ENCODE measurements around the gene PRSS36.

Gene PRSS36

GRCh38 chr16:31128711-31129567 is 20.9 kb downstream of the PRSS36 start:
- Mint-ChIP-seq H3K36me3 (no peaks in the 10 kb centered on the region), H3K27ac (peak overlapping the region; percentile 16), H3K4me1 (ENCODE audit: low read depth) (peaks cover 2% of the 10 kb centered on the region), H3K9me3 (ENCODE audit: low read depth) (no peaks in the 10 kb centered on the region), H3K4me3 (no peak overlapping the region), H3K27me3 (no peaks in the 10 kb centered on the region)

DNA sequence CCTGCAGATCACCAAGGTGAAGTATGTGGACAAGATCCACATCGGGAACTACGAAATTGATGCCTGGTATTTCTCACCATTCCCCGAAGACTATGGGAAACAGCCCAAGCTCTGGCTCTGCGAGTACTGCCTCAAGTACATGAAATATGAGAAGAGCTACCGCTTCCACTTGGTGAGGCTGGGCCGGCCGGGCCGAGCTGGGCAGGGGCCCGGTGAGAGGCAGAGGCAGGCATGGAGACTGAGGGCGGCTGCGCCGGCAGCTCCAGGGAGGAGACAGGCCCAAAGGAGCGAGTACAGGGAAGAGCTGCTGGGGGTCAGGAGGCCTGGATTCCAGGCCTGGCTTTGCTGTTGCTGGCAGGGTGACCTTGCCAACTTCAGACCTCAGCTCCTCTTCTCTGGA is 22.7 kb downstream of the PRSS36 start:
- H3K36me3 Mint-ChIP-seq, result no peaks in the 10 kb centered on the region
- peaks cover 2% of the 10 kb centered on the region for H3K4me1 Mint-ChIP-seq (ENCODE audit: low read depth)
- no peak overlapping the region for H3K4me3 Mint-ChIP-seq
- H3K27ac Mint-ChIP-seq, result no peak overlapping the region
- no peaks in the 10 kb centered on the region for H3K27me3 Mint-ChIP-seq
- no peaks in the 10 kb centered on the region for H3K9me3 Mint-ChIP-seq (ENCODE audit: low read depth)

DNA sequence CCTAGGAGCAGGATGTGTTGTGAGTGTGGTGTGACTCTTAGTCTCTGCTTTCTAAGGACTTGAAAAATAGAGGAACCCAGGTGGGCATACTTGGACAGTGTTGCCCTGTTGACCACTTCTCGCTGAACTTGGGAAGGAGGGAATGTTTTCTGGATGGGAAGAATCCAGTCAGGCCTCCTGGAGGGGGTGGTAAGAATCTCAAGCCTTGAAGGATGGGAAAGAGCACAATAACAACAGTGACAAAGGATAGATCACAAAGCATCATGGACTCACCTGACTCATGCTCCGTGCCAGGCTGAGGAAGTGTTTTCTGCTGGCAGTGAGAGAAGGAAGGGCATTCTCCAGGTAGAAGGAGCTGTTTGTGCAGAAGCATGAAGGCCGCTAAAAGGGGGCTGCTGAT is 24.0 kb downstream of the PRSS36 start:
- H3K9me3 Mint-ChIP-seq (ENCODE audit: low read depth), result no peaks in the 10 kb centered on the region
- H3K4me3 Mint-ChIP-seq, result no peak overlapping the region
- no peaks in the 10 kb centered on the region for H3K27me3 Mint-ChIP-seq
- no peak overlapping the region for H3K27ac Mint-ChIP-seq
- H3K36me3 Mint-ChIP-seq, result no peaks in the 10 kb centered on the region
- H3K4me1 Mint-ChIP-seq (ENCODE audit: low read depth), result peaks cover 2% of the 10 kb centered on the region

DNA sequence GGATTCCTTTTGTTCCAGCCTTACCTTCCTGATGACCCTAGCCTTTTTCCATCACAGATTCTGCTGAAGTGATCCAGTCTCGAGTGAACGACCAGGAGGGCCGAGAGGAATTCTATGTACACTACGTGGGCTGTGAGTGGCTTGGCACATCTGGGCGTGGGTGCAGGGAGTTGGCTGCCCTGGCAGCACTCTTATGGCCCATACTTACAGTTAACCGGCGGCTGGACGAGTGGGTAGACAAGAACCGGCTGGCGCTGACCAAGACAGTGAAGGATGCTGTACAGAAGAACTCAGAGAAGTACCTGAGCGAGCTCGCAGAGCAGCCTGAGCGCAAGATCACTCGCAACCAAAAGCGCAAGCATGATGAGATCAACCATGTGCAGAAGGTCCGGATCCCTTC is 29.7 kb downstream of the PRSS36 start:
- Mint-ChIP-seq H3K4me3 (no peak overlapping the region), H3K36me3 (no peaks in the 10 kb centered on the region), H3K4me1 (ENCODE audit: low read depth) (peaks cover 18% of the 10 kb centered on the region), H3K27ac (no peak overlapping the region), H3K27me3 (no peaks in the 10 kb centered on the region), H3K9me3 (ENCODE audit: low read depth) (no peaks in the 10 kb centered on the region)

- Mint-ChIP-seq H3K27me3 (no peaks in the 10 kb centered on the region), H3K4me3 (peak overlapping the region; percentile 95), H3K36me3 (no peaks in the 10 kb centered on the region), H3K4me1 (ENCODE audit: low read depth) (peaks cover 20% of the 10 kb centered on the region), H3K27ac (peak overlapping the region; percentile 89), H3K9me3 (ENCODE audit: low read depth) (no peaks in the 10 kb centered on the region)
Measured at GRCh38 chr16:31118223-31119155, 31.4 kb downstream of the PRSS36 start.

GRCh38 chr16:31117384-31118222 is 32.3 kb downstream of the PRSS36 start, which contains the start of gene KAT8:
Gene KAT8 (plus strand): TSS chr16:31117664. CDS start chr16:31117682, 18 bp downstream.
- peaks cover 20% of the 10 kb centered on the region for H3K4me1 Mint-ChIP-seq (ENCODE audit: low read depth)
- no peaks in the 10 kb centered on the region for H3K36me3 Mint-ChIP-seq
- H3K9me3 Mint-ChIP-seq (ENCODE audit: low read depth), result no peaks in the 10 kb centered on the region
- H3K27ac Mint-ChIP-seq, result peak within 1 kb of the TSS; percentile 89
- peak within 1 kb of the TSS; percentile 95 for H3K4me3 Mint-ChIP-seq
- H3K27me3 Mint-ChIP-seq, result no peaks in the 10 kb centered on the region

GRCh38 chr16:31114468-31114867 is 35.4 kb downstream of the PRSS36 start:
- Mint-ChIP-seq H3K27ac (peak overlapping the region; percentile 7), H3K4me1 (ENCODE audit: low read depth) (peaks cover 23% of the 10 kb centered on the region), H3K9me3 (ENCODE audit: low read depth) (no peaks in the 10 kb centered on the region), H3K27me3 (no peaks in the 10 kb centered on the region), H3K36me3 (no peaks in the 10 kb centered on the region), H3K4me3 (no peak overlapping the region)

- H3K27ac Mint-ChIP-seq, result peak overlapping the region; percentile 58
Measured at GRCh38 chr16:31113121-31114120, 36.4 kb downstream of the PRSS36 start.

GRCh38 chr16:31112711-31113110 is 37.2 kb downstream of the PRSS36 start:
- Mint-ChIP-seq H3K27ac (no peak overlapping the region), H3K4me3 (no peak overlapping the region), H3K36me3 (no peaks in the 10 kb centered on the region), H3K27me3 (no peaks in the 10 kb centered on the region), H3K9me3 (ENCODE audit: low read depth) (no peaks in the 10 kb centered on the region), H3K4me1 (ENCODE audit: low read depth) (peaks cover 16% of the 10 kb centered on the region)

More at GRCh38 chr16:31113121-31114120, 36.4 kb downstream of the PRSS36 start:
- Mint-ChIP-seq H3K9me3 (ENCODE audit: low read depth) (no peaks in the 10 kb centered on the region), H3K4me3 (no peak overlapping the region), H3K4me1 (ENCODE audit: low read depth) (peaks cover 17% of the 10 kb centered on the region), H3K27me3 (no peaks in the 10 kb centered on the region), H3K36me3 (no peaks in the 10 kb centered on the region)

- H3K4me1 Mint-ChIP-seq (ENCODE audit: low read depth), result peaks cover 20% of the 10 kb centered on the region
- no peaks in the 10 kb centered on the region for H3K27me3 Mint-ChIP-seq
- no peaks in the 10 kb centered on the region for H3K9me3 Mint-ChIP-seq (ENCODE audit: low read depth)
- H3K27ac Mint-ChIP-seq, result no peak overlapping the region
- no peak overlapping the region for H3K4me3 Mint-ChIP-seq
- no peaks in the 10 kb centered on the region for H3K36me3 Mint-ChIP-seq
Measured at GRCh38 chr16:31111881-31112466, 37.9 kb downstream of the PRSS36 start.

DNA sequence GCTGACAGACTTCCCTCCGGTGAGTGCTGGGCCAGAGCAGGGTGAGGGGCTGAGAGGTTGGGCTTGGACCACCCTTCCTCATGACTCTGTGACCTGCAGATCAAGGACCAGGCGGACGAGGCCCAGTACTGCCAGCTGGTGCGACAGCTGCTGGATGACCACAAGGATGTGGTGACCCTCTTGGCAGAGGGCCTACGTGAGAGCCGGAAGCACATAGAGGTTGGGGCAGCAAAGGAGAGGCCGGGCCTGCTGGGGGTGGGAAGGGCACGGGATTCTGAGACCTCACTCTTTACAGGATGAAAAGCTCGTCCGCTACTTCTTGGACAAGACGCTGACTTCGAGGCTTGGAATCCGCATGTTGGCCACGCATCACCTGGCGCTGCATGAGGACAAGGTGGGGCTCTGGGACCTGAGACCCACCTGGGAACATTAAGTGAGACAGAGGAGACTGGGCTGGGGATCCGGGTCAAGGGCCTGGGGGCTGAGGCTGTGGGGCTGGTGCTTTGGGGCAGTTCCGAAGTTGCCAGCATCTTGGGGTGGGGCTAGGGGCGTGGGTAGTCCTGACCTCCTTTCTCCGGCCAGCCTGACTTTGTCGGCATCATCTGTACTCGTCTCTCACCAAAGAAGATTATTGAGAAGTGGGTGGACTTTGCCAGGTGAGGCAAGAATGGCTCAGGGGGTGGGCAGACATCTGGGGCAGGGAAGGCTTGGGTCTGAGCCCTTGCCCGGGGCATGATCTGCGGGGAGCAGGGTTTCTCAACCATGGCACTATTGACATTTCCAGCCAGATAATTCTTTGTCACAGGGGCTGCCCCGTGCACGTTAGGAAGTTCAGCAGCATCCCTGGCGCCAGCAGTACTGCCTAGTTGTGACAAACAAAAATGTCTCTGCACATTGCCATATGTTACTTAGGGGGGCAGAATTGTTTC is 39.5 kb downstream of the PRSS36 start:
- H3K27ac Mint-ChIP-seq, result no peak overlapping the region

GRCh38 chr16:31109622-31110021 is 40.2 kb downstream of the PRSS36 start:
- Mint-ChIP-seq H3K36me3 (no peaks in the 10 kb centered on the region), H3K4me3 (peak overlapping the region; percentile 90), H3K9me3 (ENCODE audit: low read depth) (no peaks in the 10 kb centered on the region), H3K4me1 (ENCODE audit: low read depth) (peaks cover 20% of the 10 kb centered on the region), H3K27me3 (no peaks in the 10 kb centered on the region), H3K27ac (peak overlapping the region; percentile 76)

More for the DNA sequence above, 39.5 kb downstream of the PRSS36 start:
- Mint-ChIP-seq H3K36me3 (no peaks in the 10 kb centered on the region), H3K4me3 (peak overlapping the region; percentile 40), H3K9me3 (ENCODE audit: low read depth) (no peaks in the 10 kb centered on the region), H3K4me1 (ENCODE audit: low read depth) (peaks cover 20% of the 10 kb centered on the region), H3K27me3 (no peaks in the 10 kb centered on the region)

All from activated naive CD8-positive, alpha-beta T cell (primary cell).